Measurements from ENCODE around the gene POLR3B.

GRCh38 chr12:106498056-106498455, 140.5 kb downstream of the POLR3B start:
- TF ChIP-seq CTCF (conservative IDR thresholded peaks at IDR 0.05 in 1 of 2, IDR thresholded peaks at IDR 0.05 in 1 of 2; ENCODE audit: low read depth in 1 of 2, low read length in 2 of 2) (no peak), EZH2 (IDR thresholded peaks at IDR 0.05; ENCODE audit: low read length, missing control alignments) (no peak)
